Vagina (tissue), 2 donors: ENCODE data around the gene AQP11. TPM values are rescaled to one million over a fixed set of nuclear protein-coding genes. Genes with fewer than 3 reads are reported as not detected.
"Not testable (repeated sequence)": the region's sequence is repeated elsewhere in the genome, so short reads cannot be mapped to it uniquely, and the experiment has no call there.

Source experiments
- DNase-seq, 2 donors: peaks; one replicate each; pipeline ENCODE4 v3.0.0-alpha.2; 2017; ENCODE audit errors: extremely low spot score in 2 of 2
- H3K27ac ChIP-seq: fragments of 200-600 bp; sonication (generic); one replicate; pipeline ENCODE4 v1.5.1; 2019
- H3K27me3 ChIP-seq: fragments of 200-600 bp; sonication (generic); one replicate; pipeline ENCODE4 v1.5.1; 2019
- H3K36me3 ChIP-seq, 2 donors: fragments of 200-600 bp; sonication (generic); one replicate each; pipeline ENCODE4 v1.5.1; 2017 to 2019
- H3K4me1 ChIP-seq: fragments of 200-600 bp; sonication (generic); one replicate; pipeline ENCODE4 v1.5.1; 2019
- H3K4me3 ChIP-seq, 2 donors: fragments of 200-600 bp; sonication (generic); 1 replicate in 1 of 2; 2 replicates in 1 of 2; pipeline ENCODE4 v1.5.1; 2016 to 2019
- H3K9me3 ChIP-seq: fragments of 200-600 bp; sonication (generic); one replicate; pipeline ENCODE4 v1.5.1; 2019
- CTCF ChIP-seq, 3 experiments: fragments of 450-650 bp in 2 of 3; fragments of 200-600 bp in 1 of 3; sonication (generic) in 1 of 3; IDR thresholded peaks; one replicate each; pipeline ENCODE4 v1.5.1; 2017 to 2019; ENCODE audit warnings: antibody characterized with exemption in 3 of 3, mild to moderate bottlenecking in 2 of 3, moderate library complexity in 2 of 3
- POLR2A ChIP-seq, 2 donors: fragments of 450-650 bp; IDR thresholded peaks; one replicate each; pipeline ENCODE4 v1.6.1; 2017; ENCODE audit warnings: antibody characterized with exemption in 2 of 2, mild to moderate bottlenecking in 2 of 2, moderate library complexity in 2 of 2
- POLR2AphosphoS5 ChIP-seq, 2 donors: sonication (generic); formaldehyde crosslinking; IDR thresholded peaks; one replicate each; pipeline ENCODE4 v1.9.0; 2017; ENCODE audit warnings: antibody characterized with exemption in 2 of 2, mild to moderate bottlenecking in 2 of 2, low read depth in 1 of 2; ENCODE audit not compliant: insufficient read depth in 1 of 2
- intact Hi-C: fragments of 100-400 bp; cut with DNase I; formaldehyde crosslinking; loops from one replicate; pipeline ENCODE4 v1.15.1; 2023
- total RNA-seq: library from RNA; depleted of rRNA; stranded (reverse); fragments of >200 nt; gene quantifications from one replicate; pipeline ENCODE4 v1.2.3, GENCODE V29; 2016

Gene AQP11
- total RNA-seq, 1 donor from 2014 or later = 1.7 TPM

GRCh38 chr11:77548552-77549445 lies 41.0 kb upstream of the AQP11 start:
- Histone ChIP-seq H3K36me3 (no peaks in the 10 kb centered on the region), H3K27me3 (no peaks in the 10 kb centered on the region), H3K27ac (no peak overlapping the region), H3K4me3 (no peak overlapping the region), H3K9me3 (no peaks in the 10 kb centered on the region), H3K4me1 (no peaks in the 10 kb centered on the region)
- no peak for TF ChIP-seq CTCF (IDR thresholded peaks at IDR 0.05)
- DNase-seq = no peak
- intact Hi-C loops = loop anchor here (10.0 kb wide), 1 partner anchor 354 kb away; no protein-coding TSS in a partner anchor

- not testable (repeated sequence) for H3K36me3 ChIP-seq, H3K27me3 ChIP-seq, H3K9me3 ChIP-seq, H3K4me3 ChIP-seq, H3K4me1 ChIP-seq, DNase-seq, H3K27ac ChIP-seq
- intact Hi-C loops = loop anchor here (10.0 kb wide), 1 partner anchor 427 kb away; the partner anchor contains the start of gene MYO7A
Measured at GRCh38 chr11:77551426-77551825, 38.3 kb upstream of the AQP11 start.

- DNase-seq = no peak
- Histone ChIP-seq H3K4me1 (peaks cover 6% of the 10 kb centered on the region), H3K27me3 (no peaks in the 10 kb centered on the region), H3K27ac (no peak overlapping the region), H3K4me3 (no peak overlapping the region), H3K9me3 (no peaks in the 10 kb centered on the region), H3K36me3 (no peaks in the 10 kb centered on the region)
- intact Hi-C loops = loop anchor here (10.0 kb wide), 1 partner anchor 433 kb away; the partner anchor contains the start of gene MYO7A
- TF ChIP-seq CTCF (IDR thresholded peaks at IDR 0.05) (no peak), POLR2A (IDR thresholded peaks at IDR 0.05) (no peak), POLR2AphosphoS5 (IDR thresholded peaks at IDR 0.05; ENCODE audit: insufficient read depth in 1 of 2, low read depth in 1 of 2) (no peak)
Measured at GRCh38 chr11:77557553-77557952, 32.2 kb upstream of the AQP11 start.

GRCh38 chr11:77558380-77558779 lies 31.4 kb upstream of the AQP11 start:
- H3K9me3 ChIP-seq = no peaks in the 10 kb centered on the region
- H3K27me3 ChIP-seq = no peaks in the 10 kb centered on the region
- DNase-seq = no peak
- no peak for TF ChIP-seq POLR2A (IDR thresholded peaks at IDR 0.05)
- TF ChIP-seq CTCF (IDR thresholded peaks at IDR 0.05) = no peak
- H3K4me3 ChIP-seq = no peak overlapping the region
- intact Hi-C loops = loop anchor here (10.0 kb wide), 1 partner anchor 434 kb away; the partner anchor contains the start of gene MYO7A
- peaks cover 6% of the 10 kb centered on the region for H3K4me1 ChIP-seq
- no peak overlapping the region for H3K27ac ChIP-seq
- no peaks in the 10 kb centered on the region for H3K36me3 ChIP-seq

GRCh38 chr11:77559686-77560401 lies 29.9 kb upstream of the AQP11 start:
- TF ChIP-seq POLR2AphosphoS5 (IDR thresholded peaks at IDR 0.05; ENCODE audit: insufficient read depth in 1 of 2, low read depth in 1 of 2) (peak in 1 of 2 donors; percentile 63), CTCF (IDR thresholded peaks at IDR 0.05) (no peak), POLR2A (IDR thresholded peaks at IDR 0.05) (no peak)
- intact Hi-C loops = loop anchor here (10.0 kb wide), 1 partner anchor 435 kb away; the partner anchor contains the start of gene MYO7A
- H3K36me3 ChIP-seq = no peaks in the 10 kb centered on the region
- DNase-seq = no peak
- peaks cover 6% of the 10 kb centered on the region for H3K4me1 ChIP-seq
- no peaks in the 10 kb centered on the region for H3K27me3 ChIP-seq
- no peak overlapping the region for H3K4me3 ChIP-seq
- H3K9me3 ChIP-seq = no peaks in the 10 kb centered on the region
- no peak overlapping the region for H3K27ac ChIP-seq
